ENCODE data around the gene JMJD7. TPM values are rescaled to one million over a fixed set of nuclear protein-coding genes. Genes with fewer than 3 reads are reported as not detected.

The JMJD7 gene
- total RNA-seq, 6 experiments from 2014 or later: 6.0 to 8.6 (median 7.3) TPM

GRCh38 chr15:41823502-41823901 lies 4.4 kb upstream of the JMJD7 start:
- DNase-seq (peak in 1 of 3 donors; percentile 50), ATAC-seq (no peak)
- intact Hi-C loops (cut with DNase I): loop anchor here in 1 of 2 donors (10.0 kb wide), 1 partner anchor 81 kb away; no protein-coding TSS in a partner anchor
- Histone ChIP-seq H3K9me3 (no peaks in the 10 kb centered on the region), H3K27me3 (no peaks in the 10 kb centered on the region), H3K36me3 (peaks cover 0 to 8% (median under 1%) of the 10 kb centered on the region in 4 donors), H3K4me3 (no peak overlapping the region), H3K4me1 (peaks cover 0 to 5% (median 2%) of the 10 kb centered on the region in 4 donors), H3K27ac (no peak overlapping the region)
- TF ChIP-seq CTCF (IDR thresholded peaks at IDR 0.05): no peak
- TF ChIP-seq POLR2A (IDR thresholded peaks at IDR 0.05): no peak
- WGBS (ENCODE audit: insufficient coverage, low coverage, low lambda C conversion rate, missing lambda C conversion rate): no CpG with 5 or more reads among the region's 11 CpGs

- Histone ChIP-seq H3K36me3 (peaks cover 0 to 5% (median under 1%) of the 10 kb centered on the region in 4 donors), H3K9me3 (no peaks in the 10 kb centered on the region), H3K27me3 (no peaks in the 10 kb centered on the region), H3K4me1 (peaks cover 0 to 12% (median 6%) of the 10 kb centered on the region in 4 donors), H3K27ac (no peak overlapping the region), H3K4me3 (no peak overlapping the region)
- intact Hi-C loops (cut with DNase I): loop anchor here in 1 of 2 donors (10.0 kb wide), 1 partner anchor 81 kb away; no protein-coding TSS in a partner anchor
- DNase-seq (no peak), ATAC-seq (no peak)
- TF ChIP-seq POLR2A (IDR thresholded peaks at IDR 0.05) (no peak), CTCF (IDR thresholded peaks at IDR 0.05) (no peak)
- 88% methylated on average over 3 of the region's 19 CpGs for WGBS (ENCODE audit: insufficient coverage, low coverage, low lambda C conversion rate, missing lambda C conversion rate)
Observed at GRCh38 chr15:41824062-41824745, 3.7 kb upstream of the JMJD7 start.

GRCh38 chr15:41825145-41825544 lies 2.7 kb upstream of the JMJD7 start:
- H3K4me1 ChIP-seq: peaks cover 0 to 14% (median 6%) of the 10 kb centered on the region in 4 donors
- DNase-seq: no peak

More at GRCh38 chr15:41825145-41825544, 2.7 kb upstream of the JMJD7 start:
- TF ChIP-seq POLR2A (IDR thresholded peaks at IDR 0.05): no peak
- TF ChIP-seq CTCF (IDR thresholded peaks at IDR 0.05): no peak
- ATAC-seq: no peak
- Histone ChIP-seq H3K9me3 (no peaks in the 10 kb centered on the region), H3K36me3 (peaks cover 0 to 5% (median under 1%) of the 10 kb centered on the region in 4 donors), H3K27ac (no peak overlapping the region), H3K4me3 (no peak overlapping the region), H3K27me3 (no peaks in the 10 kb centered on the region)
- intact Hi-C loops (cut with DNase I): loop anchor here in 1 of 2 donors (10.0 kb wide), 1 partner anchor 80 kb away; no protein-coding TSS in a partner anchor
- WGBS (ENCODE audit: insufficient coverage, low coverage, low lambda C conversion rate, missing lambda C conversion rate): no CpG with 5 or more reads among the region's 10 CpGs
